NCI-H446 (cell line): ENCODE results near the gene SH3GL2.

Experiments used
- DNase-seq, 2 experiments: peaks; one replicate each; lab custom pipeline; 2025; lab: John Stamatoyannopoulos, UW

SH3GL2 gene

GRCh38 chr9:17578911-17579793 lies at the start of gene SH3GL2:
Gene SH3GL2, plus strand, starts transcription at chr9:17579066.
- DNase-seq: peak; percentile 44 to 86

GRCh38 chr9:17531642-17532254 lies 47.1 kb upstream of the SH3GL2 start:
- peak; percentile 38 to 72 for DNase-seq

- DNase-seq: peak in 1 of 2 experiments; percentile 27
Measured at GRCh38 chr9:17532461-17532860, 46.4 kb upstream of the SH3GL2 start.

- DNase-seq: no peak
Measured at GRCh38 chr9:17535176-17535575, 43.7 kb upstream of the SH3GL2 start.

- no peak for DNase-seq
Measured at GRCh38 chr9:17536027-17536426, 42.8 kb upstream of the SH3GL2 start.

GRCh38 chr9:17551023-17551422 lies 27.8 kb upstream of the SH3GL2 start:
- DNase-seq: no peak

- DNase-seq: no peak
Measured at GRCh38 chr9:17555362-17556054, 23.4 kb upstream of the SH3GL2 start.

GRCh38 chr9:17556255-17556654 lies 22.6 kb upstream of the SH3GL2 start:
- no peak for DNase-seq

- no peak for DNase-seq
Measured at GRCh38 chr9:17556935-17557334, 21.9 kb upstream of the SH3GL2 start.

- DNase-seq: no peak
Measured at GRCh38 chr9:17571825-17572224, 7.0 kb upstream of the SH3GL2 start.

- DNase-seq: no peak
Measured at GRCh38 chr9:17574342-17574741, 4.5 kb upstream of the SH3GL2 start.

- DNase-seq: no peak
Measured at GRCh38 chr9:17578577-17578910, 322 bp upstream of the SH3GL2 start.

- no peak for DNase-seq
Measured at GRCh38 chr9:17580119-17580518, 1.3 kb downstream of the SH3GL2 start.

- no peak for DNase-seq
Measured at GRCh38 chr9:17587113-17587512, 8.2 kb downstream of the SH3GL2 start.

- DNase-seq: peak in 1 of 2 experiments; percentile 46
Measured at GRCh38 chr9:17588395-17588794, 9.5 kb downstream of the SH3GL2 start.

- no peak for DNase-seq
Measured at GRCh38 chr9:17588941-17589340, 10.1 kb downstream of the SH3GL2 start.

GRCh38 chr9:17589771-17590170 lies 10.9 kb downstream of the SH3GL2 start:
- peak in 1 of 2 experiments; percentile 59 for DNase-seq

- no peak for DNase-seq
Measured at GRCh38 chr9:17594961-17595360, 16.1 kb downstream of the SH3GL2 start.

GRCh38 chr9:17597977-17598376 lies 19.1 kb downstream of the SH3GL2 start:
- no peak for DNase-seq

- DNase-seq: no peak
Measured at GRCh38 chr9:17600962-17601593, 22.2 kb downstream of the SH3GL2 start.

- DNase-seq: no peak
Measured at GRCh38 chr9:17604556-17604955, 25.7 kb downstream of the SH3GL2 start.

GRCh38 chr9:17609312-17610005 lies 30.6 kb downstream of the SH3GL2 start:
- peak in 1 of 2 experiments; percentile 27 for DNase-seq
